NCI-H526 (cell line): Measurements from ENCODE around the gene LRRN4.
"Not testable (repeated sequence)": the region's sequence is repeated elsewhere in the genome, so short reads cannot be mapped to it uniquely, and the experiment has no call there.

Experiments
- DNase-seq, 2 experiments: peaks; one replicate each; lab custom pipeline; 2025; lab: John Stamatoyannopoulos, UW

The LRRN4 gene

GRCh38 chr20:6058684-6059295, 4.9 kb upstream of the LRRN4 start:
- DNase-seq = peak; percentile 71 to 84

- DNase-seq = no peak
Measured at GRCh38 chr20:6057691-6058090, 3.8 kb upstream of the LRRN4 start.

- no peak for DNase-seq
Measured at GRCh38 chr20:6057139-6057538, 3.3 kb upstream of the LRRN4 start.

- DNase-seq = no peak
Measured at GRCh38 chr20:6055981-6056569, 2.2 kb upstream of the LRRN4 start.

- DNase-seq = no peak
Measured at GRCh38 chr20:6055161-6055783, 1.4 kb upstream of the LRRN4 start.

- not testable (repeated sequence) for DNase-seq
Measured at GRCh38 chr20:6054689-6055051, 810 bp upstream of the LRRN4 start.

GRCh38 chr20:6053064-6053775, 640 bp downstream of the LRRN4 start:
- DNase-seq = no peak

GRCh38 chr20:6051505-6051904, 2.4 kb downstream of the LRRN4 start:
- DNase-seq = no peak

GRCh38 chr20:6048391-6048790, 5.5 kb downstream of the LRRN4 start:
- no peak for DNase-seq

GRCh38 chr20:6046432-6046831, 7.4 kb downstream of the LRRN4 start:
- no peak for DNase-seq

GRCh38 chr20:6045566-6045965, 8.3 kb downstream of the LRRN4 start:
- DNase-seq = no peak

- DNase-seq = peak in 1 of 2 experiments; percentile 28
Measured at GRCh38 chr20:6044115-6044514, 9.7 kb downstream of the LRRN4 start.

GRCh38 chr20:6041808-6042265, 12.0 kb downstream of the LRRN4 start:
- DNase-seq = no peak

GRCh38 chr20:6040958-6041807, 12.7 kb downstream of the LRRN4 start:
- DNase-seq = no peak

GRCh38 chr20:6040540-6040939, 13.3 kb downstream of the LRRN4 start:
- no peak for DNase-seq

- DNase-seq = no peak
Measured at GRCh38 chr20:6039766-6040165, 14.1 kb downstream of the LRRN4 start.

GRCh38 chr20:6038256-6038655, 15.6 kb downstream of the LRRN4 start:
- DNase-seq = no peak

- no peak for DNase-seq
Measured at GRCh38 chr20:6037082-6037481, 16.8 kb downstream of the LRRN4 start.

GRCh38 chr20:6036213-6036612, 17.6 kb downstream of the LRRN4 start:
- DNase-seq = no peak

- no peak for DNase-seq
Measured at GRCh38 chr20:6034134-6034969, 19.5 kb downstream of the LRRN4 start.

GRCh38 chr20:6032907-6033306, 21.0 kb downstream of the LRRN4 start:
- DNase-seq = not testable (repeated sequence)
